ENCODE data around the gene NXPH1. TPM values are rescaled to one million over a fixed set of nuclear protein-coding genes. Genes with fewer than 3 reads are reported as not detected.

Gene NXPH1
- total RNA-seq, 2 donors from 2014 or later: 0.24 TPM; not detected in 1

DNA sequence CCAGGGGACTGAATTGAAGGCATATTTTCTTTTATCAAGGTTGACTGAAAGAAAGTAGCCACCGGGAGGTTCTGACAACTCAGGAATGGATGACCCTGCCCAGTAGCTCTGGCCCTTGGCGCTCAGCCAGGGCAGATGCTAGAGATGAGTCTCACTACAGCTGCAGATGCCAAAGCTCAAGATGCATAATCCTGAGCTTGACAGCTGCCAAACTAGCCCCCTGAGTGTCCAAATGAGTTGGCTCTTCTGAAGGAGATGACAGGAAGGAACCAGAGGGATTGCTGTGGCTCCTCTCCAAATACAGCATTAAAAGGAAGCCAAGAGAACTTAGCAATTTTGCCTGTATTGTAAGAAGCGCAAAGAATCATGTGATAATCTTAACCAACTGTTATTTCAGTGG lies 78.4 kb downstream of the NXPH1 start:
- DNase-seq: no peak
- no peaks in the 10 kb centered on the region for H3K9me3 Mint-ChIP-seq
- H3K27ac Mint-ChIP-seq: no peak overlapping the region
- H3K36me3 ChIP-seq (ENCODE audit: control insufficient read depth, insufficient read depth, low read length): no peaks in the 10 kb centered on the region
- no peak overlapping the region for H3K9ac ChIP-seq (ENCODE audit: extremely low read depth, low read length, poor library complexity, severe bottlenecking)
- H3K36me3 Mint-ChIP-seq (ENCODE audit: low read depth): no peaks in the 10 kb centered on the region
- peaks cover 8% of the 10 kb centered on the region for H3K4me1 Mint-ChIP-seq
- no peaks in the 10 kb centered on the region for H3K27me3 Mint-ChIP-seq (ENCODE audit: insufficient read depth)
- no peaks in the 10 kb centered on the region for H3K27me3 ChIP-seq (ENCODE audit: control insufficient read depth, insufficient read depth, low read length, poor library complexity, severe bottlenecking)
- no peak for TF ChIP-seq CTCF (conservative IDR thresholded peaks at IDR 0.05)
- WGBS, 2 experiments (ENCODE audit: insufficient coverage in 1 of 2, insufficient read length in 1 of 2): 91% methylated on average over 3 of the region's 3 CpGs
- no peaks in the 10 kb centered on the region for H3K9me3 ChIP-seq (ENCODE audit: control insufficient read depth, low read length)
- no peak overlapping the region for H3K4me3 ChIP-seq (ENCODE audit: low read length)
- H3K4me3 Mint-ChIP-seq: no peak overlapping the region
- no peaks in the 10 kb centered on the region for H3K4me1 ChIP-seq (ENCODE audit: control insufficient read depth, insufficient read depth, low read length)
- no peak overlapping the region for H3K27ac ChIP-seq (ENCODE audit: low read depth, low read length)

- H3K4me3 ChIP-seq (ENCODE audit: low read length): no peak overlapping the region
- no peak overlapping the region for H3K27ac ChIP-seq (ENCODE audit: low read depth, low read length)
- Mint-ChIP-seq H3K9me3 (no peaks in the 10 kb centered on the region), H3K27me3 (ENCODE audit: insufficient read depth) (no peaks in the 10 kb centered on the region), H3K27ac (no peak overlapping the region), H3K4me1 (no peaks in the 10 kb centered on the region), H3K36me3 (ENCODE audit: low read depth) (no peaks in the 10 kb centered on the region), H3K4me3 (no peak overlapping the region)
- no peaks in the 10 kb centered on the region for H3K36me3 ChIP-seq (ENCODE audit: control insufficient read depth, insufficient read depth, low read length)
- no peaks in the 10 kb centered on the region for H3K4me1 ChIP-seq (ENCODE audit: control insufficient read depth, insufficient read depth, low read length)
- no peaks in the 10 kb centered on the region for H3K9me3 ChIP-seq (ENCODE audit: control insufficient read depth, low read length)
- no peaks in the 10 kb centered on the region for H3K27me3 ChIP-seq (ENCODE audit: control insufficient read depth, insufficient read depth, low read length, poor library complexity, severe bottlenecking)
- no peak overlapping the region for H3K9ac ChIP-seq (ENCODE audit: extremely low read depth, low read length, poor library complexity, severe bottlenecking)
- WGBS, 2 experiments (ENCODE audit: insufficient coverage in 1 of 2, insufficient read length in 1 of 2): 50 to 53% methylated on average over 2 to 3 of the region's 3 CpGs
- no peak for DNase-seq
- no peak for TF ChIP-seq CTCF (conservative IDR thresholded peaks at IDR 0.05)
These were observed 81.5 kb downstream of the NXPH1 start for GRCh38 chr7:8514781-8515519.

- H3K4me3 Mint-ChIP-seq: no peak overlapping the region
- DNase-seq: no peak
- no peak for TF ChIP-seq CTCF (conservative IDR thresholded peaks at IDR 0.05)
- no peaks in the 10 kb centered on the region for H3K27me3 Mint-ChIP-seq (ENCODE audit: insufficient read depth)
- no peaks in the 10 kb centered on the region for H3K36me3 Mint-ChIP-seq (ENCODE audit: low read depth)
- no peaks in the 10 kb centered on the region for H3K4me1 ChIP-seq (ENCODE audit: control insufficient read depth, insufficient read depth, low read length)
- no peak overlapping the region for H3K27ac ChIP-seq (ENCODE audit: low read depth, low read length)
- no peaks in the 10 kb centered on the region for H3K9me3 ChIP-seq (ENCODE audit: control insufficient read depth, low read length)
- H3K4me3 ChIP-seq (ENCODE audit: low read length): no peak overlapping the region
- 86 to 87% methylated on average over 5 of the region's 5 CpGs for WGBS, 2 experiments (ENCODE audit: insufficient coverage in 1 of 2, insufficient read length in 1 of 2)
- H3K27ac Mint-ChIP-seq: no peak overlapping the region
- H3K9me3 Mint-ChIP-seq: no peaks in the 10 kb centered on the region
- H3K9ac ChIP-seq (ENCODE audit: extremely low read depth, low read length, poor library complexity, severe bottlenecking): no peak overlapping the region
- H3K27me3 ChIP-seq (ENCODE audit: control insufficient read depth, insufficient read depth, low read length, poor library complexity, severe bottlenecking): no peaks in the 10 kb centered on the region
- no peaks in the 10 kb centered on the region for H3K36me3 ChIP-seq (ENCODE audit: control insufficient read depth, insufficient read depth, low read length)
- H3K4me1 Mint-ChIP-seq: no peaks in the 10 kb centered on the region
These were observed 82.3 kb downstream of the NXPH1 start for GRCh38 chr7:8515640-8516185.
